ENCODE data around the gene WFDC1.

Gene WFDC1

DNA sequence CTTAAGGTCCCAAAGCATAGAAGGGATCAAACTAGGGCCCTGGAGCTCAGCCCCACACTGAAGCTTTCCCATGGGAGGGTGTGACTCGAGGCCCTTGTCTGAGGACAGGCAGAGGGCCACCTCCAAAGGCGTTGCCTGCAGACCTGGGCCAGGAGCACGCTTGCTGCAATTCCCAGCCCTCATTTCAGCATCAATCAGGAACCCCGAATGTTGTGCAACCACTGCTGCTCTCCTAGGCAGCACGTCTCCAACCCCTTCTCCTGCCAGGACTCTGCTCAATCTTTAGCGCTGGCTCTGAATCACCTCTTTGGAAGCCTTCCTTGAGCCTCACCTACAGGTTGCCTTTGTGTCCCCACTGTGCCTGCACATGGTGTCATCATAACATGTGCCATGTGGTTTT lies 59.6 kb downstream of the WFDC1 start:
- no peak overlapping the region for H3K4me2 ChIP-seq (ENCODE audit: low read depth, low read length, poor library complexity, severe bottlenecking)
- TF ChIP-seq EZH2phosphoT487 (IDR thresholded peaks at IDR 0.05; ENCODE audit: borderline replicate concordance) (no peak), CTCF (conservative IDR thresholded peaks at IDR 0.05; ENCODE audit: low read length) (no peak)
- H3K4me1 ChIP-seq (ENCODE audit: insufficient read depth, low read length, poor library complexity, severe bottlenecking), result peaks cover 5% of the 10 kb centered on the region
- H3K9me3 ChIP-seq (ENCODE audit: insufficient read depth, low read depth, low read length), result no peaks in the 10 kb centered on the region
- no peak overlapping the region for H2AFZ ChIP-seq (ENCODE audit: low read length)
- no peaks in the 10 kb centered on the region for H3F3A ChIP-seq (ENCODE audit: low read depth)
- no peaks in the 10 kb centered on the region for H3K27me3 ChIP-seq (ENCODE audit: insufficient read depth, low read length, poor library complexity, severe bottlenecking)
- no peak overlapping the region for H3K4me3 ChIP-seq (ENCODE audit: low read length, poor library complexity, severe bottlenecking)
- no peaks in the 10 kb centered on the region for H3K9me2 ChIP-seq (replicated peaks; ENCODE audit: low read depth, low read length)
- no peaks in the 10 kb centered on the region for H4K20me1 ChIP-seq (ENCODE audit: insufficient read depth, low read length, poor library complexity, severe bottlenecking)
- no peak overlapping the region for H3K9ac ChIP-seq (ENCODE audit: low read depth, low read length, poor library complexity, severe bottlenecking)
- H3K36me3 ChIP-seq (ENCODE audit: insufficient read depth, low read length), result no peaks in the 10 kb centered on the region
- no peaks in the 10 kb centered on the region for H3K79me2 ChIP-seq (ENCODE audit: insufficient read depth, low read length)

DNA sequence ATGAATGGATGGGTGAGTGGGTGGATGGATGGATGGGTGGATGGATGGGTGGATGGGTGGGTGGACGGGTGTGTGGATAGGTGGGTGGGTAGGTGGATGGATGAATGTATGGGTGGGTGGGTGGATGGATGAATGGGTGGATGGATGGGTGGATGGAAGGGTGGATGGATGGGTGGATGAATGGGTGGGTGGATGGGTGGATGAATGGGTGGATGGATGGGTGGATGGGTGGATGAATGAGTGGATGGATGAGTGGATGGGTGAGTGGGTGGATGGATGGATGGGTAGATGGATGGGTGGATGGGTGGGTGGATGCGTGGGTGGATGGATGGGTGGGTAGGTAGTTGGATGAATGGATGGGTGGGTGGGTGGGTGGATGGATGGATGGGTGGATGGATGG lies 60.5 kb downstream of the WFDC1 start:
- Histone ChIP-seq H3K9ac (ENCODE audit: low read depth, low read length, poor library complexity, severe bottlenecking) (no peak overlapping the region), H3K4me2 (ENCODE audit: low read depth, low read length, poor library complexity, severe bottlenecking) (no peak overlapping the region), H3F3A (ENCODE audit: low read depth) (no peaks in the 10 kb centered on the region), H2AFZ (ENCODE audit: low read length) (no peak overlapping the region), H3K36me3 (ENCODE audit: insufficient read depth, low read length) (no peaks in the 10 kb centered on the region), H3K4me3 (ENCODE audit: low read length, poor library complexity, severe bottlenecking) (no peak overlapping the region), H3K79me2 (ENCODE audit: insufficient read depth, low read length) (no peaks in the 10 kb centered on the region), H3K9me2 (replicated peaks; ENCODE audit: low read depth, low read length) (no peaks in the 10 kb centered on the region), H3K27me3 (ENCODE audit: insufficient read depth, low read length, poor library complexity, severe bottlenecking) (no peaks in the 10 kb centered on the region), H4K20me1 (ENCODE audit: insufficient read depth, low read length, poor library complexity, severe bottlenecking) (no peaks in the 10 kb centered on the region), H3K9me3 (ENCODE audit: insufficient read depth, low read depth, low read length) (no peaks in the 10 kb centered on the region), H3K4me1 (ENCODE audit: insufficient read depth, low read length, poor library complexity, severe bottlenecking) (peaks cover 14% of the 10 kb centered on the region)
- TF ChIP-seq CTCF (conservative IDR thresholded peaks at IDR 0.05; ENCODE audit: low read length) (no peak), EZH2phosphoT487 (IDR thresholded peaks at IDR 0.05; ENCODE audit: borderline replicate concordance) (no peak)

DNA sequence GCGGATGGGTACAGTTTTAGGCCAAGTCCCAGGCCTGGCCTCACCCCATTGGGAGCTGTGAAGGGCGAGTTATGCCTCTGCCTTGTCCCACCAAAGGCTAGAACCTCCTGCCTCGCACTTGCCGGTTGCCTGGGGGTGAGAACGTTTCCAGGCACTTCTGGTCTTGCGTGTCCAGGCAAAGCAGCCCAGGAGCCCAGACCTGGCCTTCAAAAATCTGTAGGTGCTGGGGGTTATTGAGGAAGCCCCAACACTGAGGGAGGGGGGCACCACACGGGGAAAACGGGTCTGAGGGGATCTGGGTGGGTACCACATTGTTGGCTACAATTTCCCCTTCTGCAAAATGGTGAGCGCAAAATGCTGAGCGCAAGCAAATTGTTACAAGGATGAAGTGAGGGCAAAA lies 61.5 kb downstream of the WFDC1 start:
- H3K9me3 ChIP-seq (ENCODE audit: insufficient read depth, low read depth, low read length), result no peaks in the 10 kb centered on the region
- H3K4me1 ChIP-seq (ENCODE audit: insufficient read depth, low read length, poor library complexity, severe bottlenecking), result peaks cover 23% of the 10 kb centered on the region
- H2AFZ ChIP-seq (ENCODE audit: low read length), result no peak overlapping the region
- H3K9ac ChIP-seq (ENCODE audit: low read depth, low read length, poor library complexity, severe bottlenecking), result no peak overlapping the region
- H3K36me3 ChIP-seq (ENCODE audit: insufficient read depth, low read length), result no peaks in the 10 kb centered on the region
- H4K20me1 ChIP-seq (ENCODE audit: insufficient read depth, low read length, poor library complexity, severe bottlenecking), result no peaks in the 10 kb centered on the region
- H3K27me3 ChIP-seq (ENCODE audit: insufficient read depth, low read length, poor library complexity, severe bottlenecking), result no peaks in the 10 kb centered on the region
- TF ChIP-seq EZH2phosphoT487 (IDR thresholded peaks at IDR 0.05; ENCODE audit: borderline replicate concordance) (no peak), CTCF (conservative IDR thresholded peaks at IDR 0.05; ENCODE audit: low read length) (no peak)
- no peaks in the 10 kb centered on the region for H3K9me2 ChIP-seq (replicated peaks; ENCODE audit: low read depth, low read length)
- no peak overlapping the region for H3K4me2 ChIP-seq (ENCODE audit: low read depth, low read length, poor library complexity, severe bottlenecking)
- H3F3A ChIP-seq (ENCODE audit: low read depth), result no peaks in the 10 kb centered on the region
- H3K79me2 ChIP-seq (ENCODE audit: insufficient read depth, low read length), result no peaks in the 10 kb centered on the region
- no peak overlapping the region for H3K4me3 ChIP-seq (ENCODE audit: low read length, poor library complexity, severe bottlenecking)
